HepG2 (cell line): ENCODE measurements around the gene ACSS1. TPM values are rescaled to one million over a fixed set of nuclear protein-coding genes. Genes with fewer than 3 reads are reported as not detected.

Source experiments
- CC2D1A ChIP-seq: sonication (generic); formaldehyde crosslinking; IDR thresholded peaks from 2 replicates; pipeline ENCODE4 v1.8.1; 2023; ENCODE audit warnings: mild to moderate bottlenecking, missing genetic modification reagents
- GATAD2A ChIP-seq: IDR thresholded peaks from 2 replicates; pipeline ENCODE4 v1.6.1; 2016
- HDAC2 ChIP-seq: sonication (generic); formaldehyde crosslinking; IDR thresholded peaks from 2 replicates; pipeline ENCODE4 v1.4.0; 2020; ENCODE audit warnings: missing genetic modification reagents
- HMG20A ChIP-seq: IDR thresholded peaks from 2 replicates; pipeline ENCODE4 v1.6.1; 2016; ENCODE audit warnings: borderline replicate concordance
- HMGA1 ChIP-seq: sonication (generic); formaldehyde crosslinking; conservative IDR thresholded peaks from 2 replicates; pipeline ENCODE4 v1.4.0; 2020; ENCODE audit warnings: missing genetic modification reagents
- KDM5B ChIP-seq: sonication (generic); formaldehyde crosslinking; IDR thresholded peaks from 2 replicates; pipeline ENCODE4 v1.4.0; 2020; ENCODE audit warnings: missing genetic modification reagents, mild to moderate bottlenecking, borderline replicate concordance
- SMAD3 ChIP-seq: sonication (generic); formaldehyde crosslinking; IDR thresholded peaks from 2 replicates; pipeline ENCODE4 v1.4.0; 2020; ENCODE audit warnings: missing genetic modification reagents
- SOX6 ChIP-seq, 2 experiments: fragments of 450-650 bp in 1 of 2; sonication (generic) in 1 of 2; formaldehyde crosslinking in 1 of 2; IDR thresholded peaks; 2 replicates each; pipeline versions ENCODE4 v1.4.0 to v1.6.1; 2017 to 2020; ENCODE audit warnings: antibody characterized with exemption in 1 of 2, mild to moderate bottlenecking in 1 of 2, missing genetic modification reagents in 1 of 2
- polyA plus RNA-seq, 8 experiments: library from polyadenylated mRNA; depleted of rRNA in 3 of 8; stranded (reverse) in 7 of 8; unstranded in 1 of 8; fragments of >200 nt; fragmentation: Illumina TruSeq in 4 of 8; extraction: Trizol in 4 of 8; gene quantifications; 2 replicates each; pipeline versions ENCODE4 v1.2.1 to v1.2.3, GENCODE V29; 2011 to 2016; ENCODE audit warnings: low read depth in 4 of 8, missing spikeins in 1 of 8, mixed read lengths in 1 of 8; ENCODE audit not compliant: insufficient read depth in 1 of 8
- total RNA-seq, 5 experiments: library from RNA; depleted of rRNA; stranded (reverse); fragments of >200 nt; fragmentation: Illumina TruSeq; extraction: Trizol; gene quantifications; 2 replicates each; pipeline ENCODE4 v1.2.3, GENCODE V29; 2016; ENCODE audit warnings: low read depth in 1 of 5
- TF ChIP-seq, protein P1 (sequence below): sonication (generic); formaldehyde crosslinking; conservative IDR thresholded peaks from 2 replicates; pipeline ENCODE4 v1.4.0; 2020; ENCODE audit warnings: mild to moderate bottlenecking, missing genetic modification reagents, moderate library complexity
- TF ChIP-seq, protein P2 (sequence below): sonication (generic); formaldehyde crosslinking; IDR thresholded peaks from 2 replicates; pipeline ENCODE4 v1.4.0; 2020; ENCODE audit warnings: mild to moderate bottlenecking, missing genetic modification reagents
- TF ChIP-seq, protein P3 (sequence below): sonication (generic); formaldehyde crosslinking; IDR thresholded peaks from 2 replicates; pipeline ENCODE4 v1.4.0; 2020; ENCODE audit warnings: mild to moderate bottlenecking, missing genetic modification reagents
- TF ChIP-seq, protein P4 (sequence below): sonication (generic); formaldehyde crosslinking; IDR thresholded peaks from 2 replicates; pipeline ENCODE4 v1.4.0; 2020; ENCODE audit warnings: mild to moderate bottlenecking, missing genetic modification reagents, borderline replicate concordance

ACSS1 gene
- total and polyA plus RNA-seq, 2 of the 13 experiments (the other 11 are each of a cell fraction or from before 2014, with no cell fraction given), result 15.2 to 41.6 TPM

DNA sequence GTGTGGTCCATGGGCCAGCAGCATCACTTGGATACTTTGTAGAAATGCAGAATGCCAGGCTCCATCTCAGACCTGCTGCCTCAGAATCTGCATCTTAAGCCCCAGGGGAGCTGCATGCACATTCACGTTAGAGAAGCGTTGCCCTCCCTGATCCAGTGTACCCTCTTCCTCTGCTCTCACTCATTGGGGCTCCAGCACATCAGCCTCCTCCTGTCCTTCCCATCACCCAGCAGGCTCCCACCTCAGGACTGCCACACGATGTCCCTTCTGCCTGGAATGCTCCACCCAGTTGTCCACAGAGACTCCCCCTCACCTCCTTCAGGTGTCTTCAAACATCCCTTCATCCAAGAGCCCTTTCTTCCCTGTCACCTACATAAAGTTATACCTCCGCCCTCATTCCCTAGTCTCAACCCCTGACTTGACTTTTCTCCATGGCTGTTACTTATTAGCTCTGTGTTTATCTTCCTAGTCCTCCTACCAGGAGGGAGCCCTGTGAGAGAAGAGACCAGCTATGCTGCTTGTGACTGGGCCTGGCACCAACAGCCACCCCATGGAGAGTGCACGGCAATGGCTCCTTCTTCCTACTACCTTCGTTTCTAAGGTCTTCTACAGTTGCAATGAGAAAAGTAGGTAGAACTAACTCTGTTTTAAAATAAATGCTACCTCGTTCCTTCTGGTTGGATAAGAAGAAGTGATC is 3.3 kb upstream of the ACSS1 start (continued):
- TF ChIP-seq, protein P1, sequence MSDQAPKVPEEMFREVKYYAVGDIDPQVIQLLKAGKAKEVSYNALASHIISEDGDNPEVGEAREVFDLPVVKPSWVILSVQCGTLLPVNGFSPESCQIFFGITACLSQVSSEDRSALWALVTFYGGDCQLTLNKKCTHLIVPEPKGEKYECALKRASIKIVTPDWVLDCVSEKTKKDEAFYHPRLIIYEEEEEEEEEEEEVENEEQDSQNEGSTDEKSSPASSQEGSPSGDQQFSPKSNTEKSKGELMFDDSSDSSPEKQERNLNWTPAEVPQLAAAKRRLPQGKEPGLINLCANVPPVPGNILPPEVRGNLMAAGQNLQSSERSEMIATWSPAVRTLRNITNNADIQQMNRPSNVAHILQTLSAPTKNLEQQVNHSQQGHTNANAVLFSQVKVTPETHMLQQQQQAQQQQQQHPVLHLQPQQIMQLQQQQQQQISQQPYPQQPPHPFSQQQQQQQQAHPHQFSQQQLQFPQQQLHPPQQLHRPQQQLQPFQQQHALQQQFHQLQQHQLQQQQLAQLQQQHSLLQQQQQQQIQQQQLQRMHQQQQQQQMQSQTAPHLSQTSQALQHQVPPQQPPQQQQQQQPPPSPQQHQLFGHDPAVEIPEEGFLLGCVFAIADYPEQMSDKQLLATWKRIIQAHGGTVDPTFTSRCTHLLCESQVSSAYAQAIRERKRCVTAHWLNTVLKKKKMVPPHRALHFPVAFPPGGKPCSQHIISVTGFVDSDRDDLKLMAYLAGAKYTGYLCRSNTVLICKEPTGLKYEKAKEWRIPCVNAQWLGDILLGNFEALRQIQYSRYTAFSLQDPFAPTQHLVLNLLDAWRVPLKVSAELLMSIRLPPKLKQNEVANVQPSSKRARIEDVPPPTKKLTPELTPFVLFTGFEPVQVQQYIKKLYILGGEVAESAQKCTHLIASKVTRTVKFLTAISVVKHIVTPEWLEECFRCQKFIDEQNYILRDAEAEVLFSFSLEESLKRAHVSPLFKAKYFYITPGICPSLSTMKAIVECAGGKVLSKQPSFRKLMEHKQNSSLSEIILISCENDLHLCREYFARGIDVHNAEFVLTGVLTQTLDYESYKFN (CRISPR knock-in tag), result 0 out of 2 replicates have a peak, but pooled peaks have one; percentile 30
- 0 out of 2 replicates have a peak, but pooled peaks have one; percentile 34 for TF ChIP-seq HMG20A (CRISPR knock-in tag)
- 0 out of 2 replicates have a peak, but pooled peaks have one; percentile 46 for TF ChIP-seq GATAD2A (CRISPR knock-in tag)
- TF ChIP-seq, protein P2, sequence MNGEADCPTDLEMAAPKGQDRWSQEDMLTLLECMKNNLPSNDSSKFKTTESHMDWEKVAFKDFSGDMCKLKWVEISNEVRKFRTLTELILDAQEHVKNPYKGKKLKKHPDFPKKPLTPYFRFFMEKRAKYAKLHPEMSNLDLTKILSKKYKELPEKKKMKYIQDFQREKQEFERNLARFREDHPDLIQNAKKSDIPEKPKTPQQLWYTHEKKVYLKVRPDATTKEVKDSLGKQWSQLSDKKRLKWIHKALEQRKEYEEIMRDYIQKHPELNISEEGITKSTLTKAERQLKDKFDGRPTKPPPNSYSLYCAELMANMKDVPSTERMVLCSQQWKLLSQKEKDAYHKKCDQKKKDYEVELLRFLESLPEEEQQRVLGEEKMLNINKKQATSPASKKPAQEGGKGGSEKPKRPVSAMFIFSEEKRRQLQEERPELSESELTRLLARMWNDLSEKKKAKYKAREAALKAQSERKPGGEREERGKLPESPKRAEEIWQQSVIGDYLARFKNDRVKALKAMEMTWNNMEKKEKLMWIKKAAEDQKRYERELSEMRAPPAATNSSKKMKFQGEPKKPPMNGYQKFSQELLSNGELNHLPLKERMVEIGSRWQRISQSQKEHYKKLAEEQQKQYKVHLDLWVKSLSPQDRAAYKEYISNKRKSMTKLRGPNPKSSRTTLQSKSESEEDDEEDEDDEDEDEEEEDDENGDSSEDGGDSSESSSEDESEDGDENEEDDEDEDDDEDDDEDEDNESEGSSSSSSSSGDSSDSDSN, result 0 out of 2 replicates have a peak, but pooled peaks have one; percentile 35
- TF ChIP-seq SMAD3 (CRISPR knock-in tag), result 0 out of 2 replicates have a peak, but pooled peaks have one; percentile 27
- TF ChIP-seq, protein P3, sequence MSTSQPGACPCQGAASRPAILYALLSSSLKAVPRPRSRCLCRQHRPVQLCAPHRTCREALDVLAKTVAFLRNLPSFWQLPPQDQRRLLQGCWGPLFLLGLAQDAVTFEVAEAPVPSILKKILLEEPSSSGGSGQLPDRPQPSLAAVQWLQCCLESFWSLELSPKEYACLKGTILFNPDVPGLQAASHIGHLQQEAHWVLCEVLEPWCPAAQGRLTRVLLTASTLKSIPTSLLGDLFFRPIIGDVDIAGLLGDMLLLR (CRISPR knock-in tag), result no peak
- peak; percentile 62; the same call in 1 of the 2 replicates for TF ChIP-seq KDM5B
- TF ChIP-seq HMGA1 (CRISPR knock-in tag), result no peak
- peak; percentile 34; the same call in 1 of the 2 replicates for TF ChIP-seq HDAC2
- no peak for TF ChIP-seq SOX6 (IDR thresholded peaks at IDR 0.05)
- TF ChIP-seq SOX6 (CRISPR knock-in tag; IDR thresholded peaks at IDR 0.05), result no peak
- TF ChIP-seq, protein P4, sequence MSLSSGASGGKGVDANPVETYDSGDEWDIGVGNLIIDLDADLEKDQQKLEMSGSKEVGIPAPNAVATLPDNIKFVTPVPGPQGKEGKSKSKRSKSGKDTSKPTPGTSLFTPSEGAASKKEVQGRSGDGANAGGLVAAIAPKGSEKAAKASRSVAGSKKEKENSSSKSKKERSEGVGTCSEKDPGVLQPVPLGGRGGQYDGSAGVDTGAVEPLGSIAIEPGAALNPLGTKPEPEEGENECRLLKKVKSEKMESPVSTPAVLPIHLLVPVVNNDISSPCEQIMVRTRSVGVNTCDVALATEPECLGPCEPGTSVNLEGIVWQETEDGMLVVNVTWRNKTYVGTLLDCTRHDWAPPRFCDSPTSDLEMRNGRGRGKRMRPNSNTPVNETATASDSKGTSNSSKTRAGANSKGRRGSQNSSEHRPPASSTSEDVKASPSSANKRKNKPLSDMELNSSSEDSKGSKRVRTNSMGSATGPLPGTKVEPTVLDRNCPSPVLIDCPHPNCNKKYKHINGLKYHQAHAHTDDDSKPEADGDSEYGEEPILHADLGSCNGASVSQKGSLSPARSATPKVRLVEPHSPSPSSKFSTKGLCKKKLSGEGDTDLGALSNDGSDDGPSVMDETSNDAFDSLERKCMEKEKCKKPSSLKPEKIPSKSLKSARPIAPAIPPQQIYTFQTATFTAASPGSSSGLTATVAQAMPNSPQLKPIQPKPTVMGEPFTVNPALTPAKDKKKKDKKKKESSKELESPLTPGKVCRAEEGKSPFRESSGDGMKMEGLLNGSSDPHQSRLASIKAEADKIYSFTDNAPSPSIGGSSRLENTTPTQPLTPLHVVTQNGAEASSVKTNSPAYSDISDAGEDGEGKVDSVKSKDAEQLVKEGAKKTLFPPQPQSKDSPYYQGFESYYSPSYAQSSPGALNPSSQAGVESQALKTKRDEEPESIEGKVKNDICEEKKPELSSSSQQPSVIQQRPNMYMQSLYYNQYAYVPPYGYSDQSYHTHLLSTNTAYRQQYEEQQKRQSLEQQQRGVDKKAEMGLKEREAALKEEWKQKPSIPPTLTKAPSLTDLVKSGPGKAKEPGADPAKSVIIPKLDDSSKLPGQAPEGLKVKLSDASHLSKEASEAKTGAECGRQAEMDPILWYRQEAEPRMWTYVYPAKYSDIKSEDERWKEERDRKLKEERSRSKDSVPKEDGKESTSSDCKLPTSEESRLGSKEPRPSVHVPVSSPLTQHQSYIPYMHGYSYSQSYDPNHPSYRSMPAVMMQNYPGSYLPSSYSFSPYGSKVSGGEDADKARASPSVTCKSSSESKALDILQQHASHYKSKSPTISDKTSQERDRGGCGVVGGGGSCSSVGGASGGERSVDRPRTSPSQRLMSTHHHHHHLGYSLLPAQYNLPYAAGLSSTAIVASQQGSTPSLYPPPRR (CRISPR knock-in tag), result no peak
- no peak for TF ChIP-seq CC2D1A (CRISPR knock-in tag)
- TF ChIP-seq, all 625 proteins: peak for 30
